ENCODE results near the gene DNAH17.

The DNAH17 gene

DNA sequence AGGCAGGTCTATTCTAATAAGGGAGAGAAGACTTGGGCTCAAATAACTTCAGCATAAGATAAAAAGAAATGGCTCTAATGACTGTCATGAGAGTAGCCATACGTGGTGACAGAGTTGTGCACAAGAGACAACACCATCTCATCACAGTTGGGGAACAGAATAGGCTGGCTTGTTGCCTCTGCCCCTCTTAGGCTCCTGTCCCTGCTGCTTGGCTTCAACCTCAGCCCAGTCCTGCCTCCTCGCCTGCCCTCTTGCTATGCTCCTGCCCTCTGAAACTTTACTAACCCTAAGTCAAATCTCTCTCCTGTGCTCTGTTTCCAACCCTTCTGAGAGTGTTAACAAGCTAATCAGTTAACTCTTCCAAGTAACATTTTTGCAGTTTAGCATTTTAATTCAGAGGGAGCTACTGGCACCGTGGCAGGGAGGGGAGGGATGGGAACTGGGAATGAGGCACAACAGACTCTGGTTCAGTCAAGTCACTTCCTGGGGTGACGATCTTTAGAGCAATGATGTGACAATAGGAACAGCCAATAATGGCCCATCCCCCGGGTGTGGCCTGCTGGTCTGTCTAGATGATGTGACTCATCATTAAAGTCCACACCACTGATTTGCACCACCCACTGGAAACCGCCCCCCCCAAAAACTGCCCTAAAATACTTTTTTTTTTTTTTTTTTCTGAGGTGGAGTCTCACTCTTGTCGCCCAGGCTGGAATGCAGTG lies 35.5 kb downstream of the DNAH17 start:
- no peak for DNase-seq

DNA sequence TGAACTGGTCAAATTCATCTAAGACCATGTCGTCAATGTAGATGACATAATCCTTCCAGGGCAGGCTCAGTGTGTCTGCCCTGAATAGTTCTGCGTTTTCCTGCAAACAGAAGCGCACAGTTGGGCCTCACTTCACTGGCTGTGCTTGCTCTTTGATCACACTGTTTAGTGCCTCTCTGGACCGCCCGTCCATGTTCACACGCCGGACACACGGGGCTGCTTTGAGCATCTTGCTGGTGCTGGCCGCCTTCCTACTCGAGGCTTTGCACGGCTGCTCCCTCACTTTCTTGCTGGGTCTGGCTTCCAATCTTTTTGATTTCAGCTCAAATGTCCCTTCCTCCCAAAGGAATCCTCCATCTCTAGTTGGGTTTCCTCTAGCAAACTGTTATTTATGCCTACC lies 37.4 kb downstream of the DNAH17 start:
- DNase-seq: no peak

DNA sequence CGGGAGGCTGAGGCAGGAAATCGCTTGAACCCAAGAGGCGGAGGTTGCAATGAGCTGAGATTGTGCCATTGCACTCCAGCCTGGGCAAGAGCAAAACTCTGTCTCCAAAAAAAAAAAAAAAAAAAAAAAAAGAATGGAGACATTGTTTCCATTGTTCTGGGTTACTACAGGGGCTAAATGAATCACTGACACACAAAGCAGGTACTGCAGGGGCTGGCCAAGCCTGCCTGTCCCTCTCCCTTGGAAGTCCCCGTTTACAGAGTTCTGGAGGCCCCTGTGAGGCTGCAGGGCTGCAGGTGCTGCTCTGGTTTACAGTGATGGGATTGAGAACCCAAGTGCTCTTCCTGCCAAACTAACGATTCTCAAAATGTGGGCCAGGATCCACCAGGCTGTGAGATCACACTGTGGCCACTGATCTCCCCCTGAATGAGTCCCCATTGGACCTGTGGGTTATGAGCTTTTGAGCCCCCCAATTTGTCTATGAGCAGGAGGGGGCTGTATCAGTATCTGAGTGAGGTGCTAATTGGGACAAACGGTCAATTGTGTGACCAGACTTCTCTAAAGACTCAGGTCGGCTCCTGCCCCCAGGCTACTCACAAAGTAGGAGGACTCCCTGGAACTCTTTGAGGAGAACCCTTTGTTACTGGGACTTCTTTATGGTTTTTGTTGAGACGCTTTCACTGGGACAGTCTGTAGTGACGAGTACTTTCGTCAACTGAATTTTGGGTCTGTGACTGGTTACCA lies 39.0 kb downstream of the DNAH17 start:
- DNase-seq: no peak

DNA sequence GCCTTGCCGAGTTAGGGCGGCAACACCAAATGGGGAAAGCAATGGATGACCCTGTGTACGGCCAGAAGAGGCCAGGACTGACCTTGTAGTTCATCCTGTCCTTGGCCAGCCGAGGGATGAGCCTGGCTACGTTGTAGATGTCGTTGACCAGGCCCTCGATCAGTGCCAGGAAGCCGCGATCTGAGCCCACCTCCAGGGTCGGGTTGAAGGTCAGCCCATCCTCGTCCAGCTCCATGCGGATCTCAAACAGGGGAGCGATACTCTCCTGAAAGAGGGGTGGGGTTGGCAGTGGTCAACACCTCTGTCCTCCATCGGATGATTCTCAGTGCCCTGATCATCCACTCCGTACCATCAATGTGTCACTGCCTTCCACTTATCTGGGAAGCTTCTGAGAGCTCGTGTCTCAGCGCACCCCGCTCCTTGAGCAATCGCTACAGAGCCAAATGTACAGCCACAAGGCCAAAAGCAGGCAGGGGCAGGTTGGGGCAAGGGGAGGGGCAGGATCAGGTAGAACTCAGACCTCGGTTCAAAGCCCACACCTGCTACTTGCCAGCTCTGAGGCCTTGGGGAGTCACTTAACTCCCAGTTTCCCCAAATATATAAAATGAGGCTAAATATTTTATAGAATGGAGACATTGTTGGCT lies 39.9 kb downstream of the DNAH17 start:
- no peak for DNase-seq

DNA sequence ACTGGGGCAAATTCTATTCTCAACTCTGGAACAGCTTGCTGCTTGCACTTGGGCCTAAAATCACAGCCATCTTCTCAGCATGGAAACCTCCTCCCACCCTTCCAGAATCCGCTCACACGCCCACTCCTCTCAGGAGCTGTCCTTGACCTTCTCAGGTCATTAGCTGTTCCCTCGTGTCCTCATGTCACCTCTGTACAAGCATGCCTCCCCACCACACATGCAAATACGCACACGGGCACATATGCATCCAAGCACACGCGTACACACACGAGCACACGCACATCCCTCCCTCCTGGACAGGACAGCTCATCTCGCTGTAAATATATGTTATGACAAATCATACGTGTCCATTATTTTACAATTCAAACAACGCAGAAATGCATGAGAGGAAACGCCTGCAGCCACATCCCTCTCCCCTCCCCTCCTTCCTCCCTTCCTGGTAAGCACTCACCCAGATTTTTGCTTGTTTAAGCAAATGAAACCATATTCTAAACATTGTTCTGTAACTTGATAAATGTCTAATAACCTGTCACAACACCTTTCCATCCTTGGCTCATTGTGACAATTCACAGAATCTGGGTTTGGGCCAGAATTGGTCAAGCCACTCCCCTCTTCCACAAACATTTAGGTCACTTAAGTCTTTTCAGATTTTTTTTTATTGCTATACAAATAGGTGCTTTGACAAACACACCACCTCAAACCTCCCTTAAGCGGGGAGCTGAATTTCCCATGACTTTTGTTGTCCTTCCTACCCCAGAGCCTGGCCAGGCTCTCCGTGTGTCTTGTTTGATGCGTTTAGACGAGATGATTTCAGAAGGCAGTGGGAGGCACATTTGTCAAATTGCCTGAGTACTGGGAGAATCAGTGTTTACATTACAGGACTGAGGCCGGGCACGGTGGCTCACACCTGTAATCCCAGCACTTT lies 41.7 kb downstream of the DNAH17 start:
- no peak for DNase-seq

DNA sequence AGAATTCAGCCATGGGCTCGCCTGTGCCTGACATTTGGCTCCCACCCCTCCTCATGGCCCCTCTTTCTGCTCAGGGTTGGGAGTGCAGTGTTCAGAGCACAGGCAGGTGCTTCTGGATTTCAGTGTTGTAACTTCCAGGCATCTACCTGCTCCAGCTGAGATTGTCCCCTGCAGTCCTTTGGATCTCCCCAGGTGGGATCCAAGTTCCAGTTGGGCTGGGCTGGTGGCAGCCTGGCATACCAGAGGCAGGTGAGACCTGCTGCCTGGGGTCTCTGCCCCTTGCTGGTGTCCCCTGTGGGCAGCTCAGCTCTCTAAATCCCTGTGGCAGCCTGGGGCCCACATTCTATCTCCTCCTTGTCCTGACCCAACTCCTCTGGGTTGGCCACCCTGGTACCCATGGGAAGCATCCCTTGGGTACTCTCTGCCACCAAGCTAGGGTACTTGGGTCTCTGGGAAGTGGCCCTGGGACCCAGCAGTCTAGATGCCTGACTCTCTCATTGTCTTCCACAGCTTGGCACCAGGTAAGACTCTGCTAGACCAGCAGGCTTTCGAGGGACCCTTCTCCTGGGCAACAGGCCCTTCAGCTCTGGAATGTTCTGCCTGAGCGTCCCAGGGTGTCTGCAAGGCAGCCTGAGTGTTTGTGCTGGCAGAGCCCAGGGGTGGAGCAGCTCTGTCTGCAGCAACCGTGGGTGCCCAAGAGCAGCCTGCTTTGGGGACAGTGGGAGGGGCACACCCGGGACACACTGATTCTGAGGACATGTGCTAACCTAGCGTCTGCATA lies 42.5 kb downstream of the DNAH17 start:
- no peak for DNase-seq

DNA sequence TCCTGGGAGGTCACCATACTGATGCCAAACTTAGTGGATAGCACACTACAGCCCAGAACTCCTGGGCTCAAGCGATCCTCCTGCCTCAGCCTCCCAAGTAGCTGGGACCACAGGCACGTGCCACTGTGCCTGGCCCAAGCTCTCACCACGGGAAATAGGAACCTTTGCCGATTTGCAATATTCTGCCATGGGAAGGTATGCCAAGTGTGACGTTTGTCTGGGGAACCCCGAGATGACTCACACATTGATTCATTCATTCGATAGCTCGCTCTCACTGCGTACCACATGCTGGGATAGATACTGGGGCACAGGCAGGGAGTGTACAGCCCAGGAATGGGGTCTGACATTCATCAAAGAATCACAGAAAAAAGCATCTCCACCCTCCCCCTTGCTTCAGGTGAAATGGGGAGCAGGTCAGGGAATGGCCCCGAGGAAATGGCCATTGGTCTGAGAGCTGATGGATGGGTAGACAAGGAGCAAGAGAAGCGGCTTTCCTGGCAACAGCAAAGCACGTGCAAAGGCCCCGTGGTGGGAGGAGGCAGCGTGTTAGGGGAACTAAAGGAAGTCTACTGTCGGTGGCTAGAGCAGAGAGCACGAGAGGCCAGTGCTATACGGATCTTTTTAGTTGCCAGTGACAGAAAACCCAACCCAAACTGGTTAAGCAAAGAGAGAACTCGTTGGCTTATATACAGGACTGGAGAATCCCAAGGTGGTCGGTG lies 44.1 kb downstream of the DNAH17 start:
- DNase-seq: no peak

DNA sequence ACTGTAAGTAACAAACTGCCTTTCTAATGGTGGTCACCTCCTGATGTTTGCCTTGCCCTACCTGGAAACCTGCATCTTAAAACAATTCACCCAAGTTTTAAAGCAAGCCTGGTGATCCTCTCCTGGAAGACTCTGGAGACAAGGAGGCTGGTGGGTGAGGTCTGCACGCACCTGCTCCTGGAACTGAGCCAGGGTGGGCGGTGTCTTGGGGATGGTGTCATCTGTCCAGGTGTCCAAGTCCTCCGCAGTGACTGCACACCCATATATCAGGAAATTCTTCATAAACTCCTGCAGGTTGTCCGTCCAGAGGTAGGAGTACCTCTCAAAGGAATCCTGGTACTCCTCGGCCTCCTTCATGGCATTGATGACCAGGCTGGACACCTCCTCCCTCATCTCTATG lies 44.9 kb downstream of the DNAH17 start:
- DNase-seq: no peak

DNA sequence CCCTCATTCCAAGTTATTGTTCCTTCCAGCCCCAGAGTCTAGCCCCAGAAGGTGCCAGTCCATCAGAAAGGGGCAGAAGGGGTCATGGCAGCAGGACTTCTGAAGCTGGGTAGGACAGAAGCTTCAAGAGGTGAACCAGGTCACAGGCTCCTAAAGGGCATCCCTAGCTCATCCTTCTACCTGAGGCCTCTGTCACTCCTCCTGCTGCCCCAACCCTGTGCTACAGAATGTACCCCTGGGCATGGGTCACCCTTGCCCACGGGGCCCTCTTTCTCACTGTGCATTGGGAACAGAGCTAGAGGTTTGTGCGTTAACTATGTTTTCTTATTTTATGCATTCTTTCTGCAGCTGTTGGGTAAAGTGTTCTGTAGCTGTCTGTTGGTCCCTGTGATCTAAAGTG lies 46.5 kb downstream of the DNAH17 start:
- DNase-seq: no peak

DNA sequence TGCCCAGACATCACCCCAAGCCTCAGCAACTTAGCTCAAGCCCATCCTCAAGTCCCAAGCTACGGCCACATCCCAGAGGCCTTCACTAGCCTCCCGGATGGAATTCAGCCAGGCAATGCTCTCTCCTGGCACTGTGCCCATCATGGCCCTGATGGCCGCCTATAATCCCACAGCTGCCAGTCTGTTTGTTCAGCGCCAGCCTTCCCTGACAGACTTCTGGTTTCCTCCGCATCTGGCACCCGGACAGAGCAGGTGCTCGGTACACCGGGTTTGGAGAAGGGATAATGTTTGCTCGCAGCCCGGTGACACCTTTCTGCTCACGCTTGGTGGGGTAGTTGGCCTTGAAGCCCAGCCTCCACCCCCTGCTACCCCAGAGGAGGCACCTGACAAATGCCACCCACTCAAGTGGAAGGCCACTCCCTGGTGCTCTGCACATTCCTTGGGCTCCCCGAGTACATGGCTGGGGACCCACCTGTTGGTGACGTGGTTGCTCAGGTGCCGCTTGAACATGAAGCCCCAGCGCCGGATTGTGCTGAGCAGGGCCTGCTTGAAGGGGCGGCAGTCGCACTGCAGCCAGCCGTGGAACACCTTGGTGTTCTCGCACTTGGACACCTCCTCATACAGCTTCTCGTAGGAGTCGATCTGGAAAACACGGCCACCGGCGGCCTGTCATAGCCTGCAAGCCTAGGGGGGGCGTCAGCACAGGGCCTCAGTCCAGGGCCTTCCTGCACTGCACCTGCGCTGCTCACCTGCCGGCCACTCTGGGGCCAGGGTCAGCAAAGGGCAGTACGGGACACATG lies 47.1 kb downstream of the DNAH17 start:
- DNase-seq: no peak

DNA sequence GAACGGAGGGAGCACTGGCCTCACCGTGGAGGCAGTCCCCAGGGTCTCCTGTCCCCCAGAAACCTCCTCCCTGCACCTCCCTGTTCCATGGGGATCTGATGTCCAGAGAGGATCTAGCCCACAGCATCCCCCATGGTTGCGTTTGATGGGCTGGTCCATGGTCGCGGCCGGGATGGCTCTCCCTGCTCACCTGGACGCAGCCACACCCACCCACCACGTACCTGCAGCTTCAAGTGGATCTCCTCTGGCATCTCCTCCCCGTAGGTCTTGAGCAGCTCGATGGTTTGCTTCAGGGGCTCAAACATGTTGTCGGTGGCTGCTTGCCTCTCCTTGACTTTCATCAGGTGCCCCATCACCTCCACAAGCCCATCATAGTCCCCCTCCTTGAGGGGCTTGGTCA lies 47.9 kb downstream of the DNAH17 start:
- DNase-seq: no peak

DNA sequence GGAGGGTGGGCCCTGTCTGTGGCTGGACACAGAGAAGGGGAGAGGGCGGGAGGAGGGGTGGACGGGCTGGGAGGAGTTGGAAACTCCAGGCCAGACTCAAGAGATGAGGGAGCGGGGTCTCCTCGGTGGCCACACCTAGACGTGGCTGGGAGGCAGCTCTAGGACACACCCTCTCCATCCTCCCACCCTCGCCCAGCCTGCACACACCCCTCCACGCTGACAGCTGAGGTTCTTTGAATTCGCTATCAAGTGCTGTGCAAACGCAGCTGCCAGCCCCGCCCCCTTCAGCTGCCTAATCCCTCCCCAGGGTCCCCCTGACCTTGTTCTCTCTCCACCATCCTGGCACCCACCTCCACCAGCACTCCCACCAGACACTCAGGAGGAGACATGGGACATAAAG lies 48.7 kb downstream of the DNAH17 start:
- no peak for DNase-seq

DNA sequence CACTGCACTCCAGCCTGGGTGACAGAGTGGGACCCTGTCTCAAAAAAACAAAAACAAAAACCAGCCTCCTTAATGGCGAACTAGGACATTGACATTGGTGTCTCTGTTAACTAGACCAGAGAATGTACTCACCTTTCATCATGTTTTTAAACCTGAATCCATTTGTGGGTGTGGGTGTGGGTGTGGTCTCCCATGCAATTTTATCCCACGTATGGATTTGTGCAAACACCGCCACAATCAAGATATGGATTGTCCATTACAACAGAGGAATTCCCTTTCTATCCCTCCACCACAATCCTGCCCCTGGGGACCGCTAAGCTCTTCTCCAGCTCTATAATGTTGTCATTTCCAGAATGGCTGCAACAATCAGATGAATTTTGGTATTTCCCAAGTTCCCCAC lies 49.9 kb downstream of the DNAH17 start:
- DNase-seq: no peak

DNA sequence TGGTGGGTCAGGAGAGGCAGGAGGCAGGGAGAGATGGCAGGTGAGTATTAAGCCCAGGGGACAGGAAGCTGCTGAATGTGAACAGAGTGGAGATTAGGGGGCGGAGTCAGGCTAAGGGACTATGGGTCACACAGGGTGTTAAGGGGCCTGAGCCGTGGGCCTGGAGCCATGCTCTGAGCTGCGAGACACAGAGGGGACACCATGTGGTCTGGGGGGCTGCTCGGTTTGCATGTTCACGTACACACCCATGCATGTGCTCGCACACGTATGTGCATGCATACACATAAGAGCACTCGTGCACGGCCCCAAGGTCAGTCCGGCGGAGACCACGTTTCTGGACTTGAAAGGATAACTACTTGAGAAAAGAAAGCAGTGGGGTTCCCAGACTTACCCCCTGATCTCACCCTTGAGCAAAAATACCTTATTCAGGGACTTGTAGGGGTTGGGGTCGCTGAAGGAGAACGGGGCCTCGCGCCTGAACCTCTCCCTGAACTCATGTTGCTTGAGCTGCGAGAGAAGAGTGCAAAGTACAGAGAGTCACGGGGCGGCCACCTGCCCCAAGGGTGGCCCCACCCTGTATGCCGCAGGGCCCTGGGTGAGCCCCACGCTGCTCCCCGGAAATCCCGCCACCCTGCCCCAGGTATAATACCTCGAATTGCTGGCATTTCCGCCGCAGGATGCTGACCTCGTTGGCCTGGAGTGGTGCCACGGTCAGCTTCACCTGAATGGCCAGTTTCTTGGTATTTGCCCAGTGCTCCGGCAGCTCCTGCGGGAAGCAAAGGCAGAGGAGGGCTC lies 50.8 kb downstream of the DNAH17 start:
- DNase-seq: no peak

DNA sequence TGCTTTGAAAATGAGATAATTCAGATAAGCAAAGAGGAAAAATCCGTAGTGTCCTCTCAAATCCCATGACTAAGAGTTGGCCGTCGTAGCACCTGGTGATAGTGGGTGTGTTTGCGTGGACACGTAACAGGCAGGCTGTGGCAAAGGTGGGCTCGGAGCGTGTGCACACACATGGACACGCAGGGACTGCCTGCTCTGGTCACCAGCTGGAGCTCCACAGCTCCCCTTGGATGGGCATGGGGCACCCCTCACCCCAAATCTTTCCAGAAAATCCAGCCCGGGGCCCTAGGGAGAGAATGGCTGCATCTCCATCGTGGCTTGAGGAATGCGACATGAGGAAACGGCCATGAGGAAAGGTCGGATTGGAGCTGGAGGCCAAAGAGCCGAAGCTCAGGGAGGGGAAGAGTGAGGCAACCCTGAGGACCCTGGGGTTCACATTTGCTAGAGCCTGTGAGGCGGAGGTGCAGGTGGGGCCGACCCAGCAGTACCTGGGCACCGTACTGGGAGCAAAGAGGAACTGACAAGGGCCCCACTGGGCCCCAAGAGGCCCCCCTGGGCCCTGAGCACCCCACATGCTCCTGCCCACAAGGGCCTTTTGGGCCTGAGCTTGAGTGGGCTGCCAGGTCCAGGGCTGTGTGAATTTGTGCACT lies 51.6 kb downstream of the DNAH17 start:
- DNase-seq: no peak

DNA sequence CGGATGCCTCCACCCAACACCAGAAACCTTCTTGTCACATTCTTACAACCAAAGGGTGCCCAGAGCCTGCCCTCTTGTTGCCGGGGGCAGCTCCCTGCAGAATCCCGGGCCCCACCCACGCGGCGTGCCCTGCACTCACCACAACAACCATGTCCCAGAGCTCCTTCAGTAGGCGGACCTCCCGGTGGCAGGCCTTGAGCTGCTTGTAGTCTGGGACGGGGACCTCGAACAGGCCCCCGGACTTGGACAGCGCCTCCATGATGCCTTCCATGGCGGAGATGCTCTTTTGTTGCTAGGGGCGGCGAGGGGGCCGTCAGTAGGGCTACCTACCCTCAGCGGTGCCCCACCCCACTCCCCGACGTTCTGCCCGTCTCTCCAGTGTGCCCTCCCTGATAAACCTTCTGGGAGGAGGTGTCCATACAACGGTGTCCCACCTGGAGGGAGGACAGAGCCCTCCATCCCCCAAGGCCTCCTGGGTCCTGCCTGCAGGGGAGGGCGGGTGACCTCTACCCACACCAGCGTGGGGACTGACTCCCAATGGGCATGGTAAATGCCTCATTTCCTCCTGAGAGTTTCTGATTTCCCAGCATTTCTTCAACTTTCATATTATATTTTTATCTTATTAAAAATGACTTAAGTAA lies 52.2 kb downstream of the DNAH17 start:
- no peak for DNase-seq

DNA sequence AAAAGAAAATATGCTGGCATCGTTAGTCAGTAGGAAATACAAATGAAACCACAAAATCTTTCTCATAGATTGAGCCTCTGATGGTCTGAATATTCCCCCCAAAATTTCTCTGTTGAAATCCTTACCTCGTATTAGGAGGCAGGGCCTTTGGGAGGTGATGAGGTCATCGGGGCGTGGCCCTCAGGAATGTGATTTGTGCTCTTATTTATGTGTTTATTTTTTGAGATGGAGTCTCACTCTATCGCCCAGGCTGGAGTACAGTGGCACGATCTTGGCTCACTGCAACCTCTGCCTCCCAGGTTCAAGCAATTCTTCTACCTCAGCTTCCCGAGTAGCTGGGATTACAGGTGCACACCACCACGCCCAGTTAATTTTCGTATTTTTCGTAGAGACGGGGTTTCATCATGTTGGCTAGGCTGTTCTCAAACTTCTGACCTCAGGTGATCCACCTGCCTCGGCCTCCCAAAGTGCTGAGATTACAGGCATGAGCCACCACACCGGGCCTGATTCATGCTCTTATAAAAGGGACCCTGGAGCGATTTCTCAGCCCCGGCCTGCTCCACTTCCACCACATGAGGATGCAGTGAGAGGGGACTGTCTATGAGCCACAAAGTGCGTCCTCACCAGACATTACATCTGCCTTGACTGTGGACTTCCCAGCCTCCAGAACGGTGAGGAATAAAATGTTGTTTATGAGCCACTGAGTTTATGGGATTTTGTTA lies 53.1 kb downstream of the DNAH17 start:
- no peak for DNase-seq
